MCF 10A (cell line): ENCODE results near the gene AXDND1. TPM values are rescaled to one million over a fixed set of nuclear protein-coding genes. Genes with fewer than 3 reads are reported as not detected.

ENCODE experiments used
- BruUV-seq: library from RNA; stranded (reverse); fragments of 400-500 nt; replicated peaks from 2 replicates; lab custom pipeline; 2021; lab: Mats Ljungman, UMichigan
- CTCF ChIA-PET: fragments of 300-600 bp; sonication (Branson Sonifier 250); formaldehyde crosslinking; extraction: SDS; loops from one replicate; lab custom pipeline; 2021; ENCODE audit warnings: antibody characterized with exemption, inconsistent platforms; lab: Yijun Ruan, JAX
- POLR2A ChIA-PET: fragments of 300-600, 350-650 bp; sonication (Branson Sonifier 250); formaldehyde crosslinking; extraction: SDS; loops from one replicate; lab custom pipeline; 2020; ENCODE audit warnings: antibody characterized with exemption, inconsistent platforms; lab: Yijun Ruan, JAX
- DNase-seq: peaks from one replicate; pipeline ENCODE4 v3.0.0-alpha.2; 2018; ENCODE audit not compliant: unreplicated experiment
- H3K27ac Mint-ChIP-seq: one replicate; pipeline ENCODE4 v1.8.0; 2022; ENCODE audit warnings: mild to moderate bottlenecking, low read depth, mixed read lengths; ENCODE audit not compliant: unreplicated experiment
- H3K27me3 Mint-ChIP-seq: one replicate; pipeline ENCODE4 v1.8.0; 2022; ENCODE audit warnings: mixed read lengths; ENCODE audit not compliant: insufficient read depth, unreplicated experiment
- H3K36me3 Mint-ChIP-seq: one replicate; pipeline ENCODE4 v1.8.0; 2022; ENCODE audit warnings: mild to moderate bottlenecking, moderate library complexity, mixed read lengths; ENCODE audit not compliant: insufficient read depth, unreplicated experiment
- H3K4me1 Mint-ChIP-seq: one replicate; pipeline ENCODE4 v1.8.0; 2022; ENCODE audit warnings: mixed read lengths; ENCODE audit not compliant: insufficient read depth, unreplicated experiment
- H3K4me3 Mint-ChIP-seq: one replicate; pipeline ENCODE4 v1.8.0; 2022; ENCODE audit warnings: mild to moderate bottlenecking, moderate library complexity, mixed read lengths; ENCODE audit not compliant: unreplicated experiment
- H3K9me3 Mint-ChIP-seq: one replicate; pipeline ENCODE4 v1.8.0; 2022; ENCODE audit warnings: mixed read lengths; ENCODE audit not compliant: unreplicated experiment
- intact Hi-C: fragments of 100-400 bp; cut with micrococcal nuclease; formaldehyde crosslinking; loops from 2 replicates; pipeline ENCODE4 v1.14.1; 2022
- total RNA-seq: library from RNA; stranded (reverse); gene quantifications from 2 replicates; pipeline ENCODE4 v1.2.3, GENCODE V29; 2022
- TF ChIP-seq, protein P1 (sequence below): fragments of 200-600 bp; IDR thresholded peaks from one replicate; pipeline ENCODE4 v1.8.0; 2022; ENCODE audit warnings: antibody characterized with exemption, mild to moderate bottlenecking; ENCODE audit not compliant: unreplicated experiment

Gene AXDND1
- total RNA-seq, 1 experiment from 2014 or later, result 1.1 TPM

DNA sequence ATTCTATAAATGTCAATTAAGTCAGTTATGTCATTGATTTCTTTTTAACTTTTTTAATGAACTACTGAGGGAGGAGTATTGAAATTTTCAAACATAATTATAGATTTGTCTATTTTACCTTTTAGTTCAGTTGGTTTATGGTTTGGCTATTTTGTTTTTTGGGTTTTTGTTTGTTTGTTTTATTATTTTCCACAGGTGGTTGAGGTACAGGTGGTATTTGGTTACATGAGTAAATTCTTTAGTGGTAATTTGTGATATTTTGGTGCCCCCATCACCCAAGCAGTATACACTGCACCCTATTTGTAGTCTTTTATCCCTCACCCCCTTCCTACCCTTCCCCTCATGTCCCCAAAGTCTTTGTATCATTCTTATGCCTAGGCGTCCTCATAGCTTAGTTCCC lies 235.3 kb downstream of the AXDND1 start:
- no peak overlapping the region for H3K27ac Mint-ChIP-seq
- POLR2A ChIA-PET, result no interaction called here
- CTCF ChIA-PET, result interaction anchor here (0.6 to 3.5 kb wide), 5 partner anchors 10 to 353 kb away, joined by 3 to 18 read pairs (median 8); no protein-coding TSS in a partner anchor
- no peaks in the 10 kb centered on the region for H3K9me3 Mint-ChIP-seq
- BruUV-seq, result no TSS peak
- no peak overlapping the region for H3K4me3 Mint-ChIP-seq
- H3K36me3 Mint-ChIP-seq, result no peaks in the 10 kb centered on the region
- H3K27me3 Mint-ChIP-seq, result peaks cover 70% of the 10 kb centered on the region
- DNase-seq, result no peak
- TF ChIP-seq, protein P1, sequence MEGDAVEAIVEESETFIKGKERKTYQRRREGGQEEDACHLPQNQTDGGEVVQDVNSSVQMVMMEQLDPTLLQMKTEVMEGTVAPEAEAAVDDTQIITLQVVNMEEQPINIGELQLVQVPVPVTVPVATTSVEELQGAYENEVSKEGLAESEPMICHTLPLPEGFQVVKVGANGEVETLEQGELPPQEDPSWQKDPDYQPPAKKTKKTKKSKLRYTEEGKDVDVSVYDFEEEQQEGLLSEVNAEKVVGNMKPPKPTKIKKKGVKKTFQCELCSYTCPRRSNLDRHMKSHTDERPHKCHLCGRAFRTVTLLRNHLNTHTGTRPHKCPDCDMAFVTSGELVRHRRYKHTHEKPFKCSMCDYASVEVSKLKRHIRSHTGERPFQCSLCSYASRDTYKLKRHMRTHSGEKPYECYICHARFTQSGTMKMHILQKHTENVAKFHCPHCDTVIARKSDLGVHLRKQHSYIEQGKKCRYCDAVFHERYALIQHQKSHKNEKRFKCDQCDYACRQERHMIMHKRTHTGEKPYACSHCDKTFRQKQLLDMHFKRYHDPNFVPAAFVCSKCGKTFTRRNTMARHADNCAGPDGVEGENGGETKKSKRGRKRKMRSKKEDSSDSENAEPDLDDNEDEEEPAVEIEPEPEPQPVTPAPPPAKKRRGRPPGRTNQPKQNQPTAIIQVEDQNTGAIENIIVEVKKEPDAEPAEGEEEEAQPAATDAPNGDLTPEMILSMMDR, result no peak
- intact Hi-C loops, result no loop called here
- H3K4me1 Mint-ChIP-seq, result no peaks in the 10 kb centered on the region

Other genes with a start within 250 kb of the AXDND1 start
- gene ABL2, start 136.3 kb upstream of the AXDND1 start, total RNA-seq, result 109 and 160 TPM in 2 replicates
- 28.4 and 39.7 TPM in 2 replicates for gene SOAT1, start 72.2 kb upstream of the AXDND1 start, total RNA-seq
- gene NPHS2, start 210.0 kb downstream of the AXDND1 start, total RNA-seq, result not detected in 2 replicates
- 0.12 TPM in 1 of 2 replicates, not detected in the other for gene TDRD5, start 225.9 kb downstream of the AXDND1 start, total RNA-seq